GM12892 (cell line): ENCODE measurements around the gene ZFYVE1.

Experiments used
- POLR2A ChIP-seq: IDR thresholded peaks from 2 replicates; pipeline ENCODE4 v1.6.1; 2011; ENCODE audit warnings: low read depth, low read length, control low read depth
- TAF1 ChIP-seq: IDR thresholded peaks from 2 replicates; pipeline ENCODE4 v1.6.1; 2011; ENCODE audit warnings: low read depth, mild to moderate bottlenecking, control low read depth, low read length, borderline replicate concordance

DNA sequence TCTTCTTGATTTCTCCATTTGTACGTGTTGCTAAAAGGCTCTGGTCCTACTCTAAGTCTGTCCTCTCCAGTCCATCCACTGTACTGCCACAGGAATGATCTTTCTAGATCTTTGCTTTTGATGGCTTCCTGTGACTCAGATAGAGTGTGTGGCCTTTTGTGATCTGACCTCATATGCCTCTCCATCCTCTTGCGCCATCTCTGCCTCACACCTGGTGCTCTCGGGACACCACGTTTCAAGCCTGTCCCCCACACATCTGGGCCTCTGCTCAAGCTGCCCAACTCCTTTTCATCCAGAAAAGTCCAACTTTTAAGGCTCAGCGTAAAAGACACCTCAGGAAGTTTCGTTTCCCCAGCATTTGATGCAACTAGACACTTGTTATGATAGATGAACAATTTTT, 61.7 kb downstream of the ZFYVE1 start:
- TF ChIP-seq POLR2A (no peak), TAF1 (no peak)
